GM10266 (cell line): ENCODE data around the gene CREM.

Experiments
- DNase-seq: peaks from one replicate; pipeline ENCODE4 v3.0.0; 2012; ENCODE audit errors: extremely low spot score
- CTCF ChIP-seq: IDR thresholded peaks from 2 replicates; pipeline ENCODE4 v1.5.1; 2012; ENCODE audit warnings: mild to moderate bottlenecking, low read depth; ENCODE audit not compliant: control insufficient read depth, insufficient read depth; ENCODE audit errors: missing control alignments

CREM gene

GRCh38 chr10:35124540-35124939 lies 2.1 kb upstream of the CREM start:
- DNase-seq, result no peak
- TF ChIP-seq CTCF, result no peak

DNA sequence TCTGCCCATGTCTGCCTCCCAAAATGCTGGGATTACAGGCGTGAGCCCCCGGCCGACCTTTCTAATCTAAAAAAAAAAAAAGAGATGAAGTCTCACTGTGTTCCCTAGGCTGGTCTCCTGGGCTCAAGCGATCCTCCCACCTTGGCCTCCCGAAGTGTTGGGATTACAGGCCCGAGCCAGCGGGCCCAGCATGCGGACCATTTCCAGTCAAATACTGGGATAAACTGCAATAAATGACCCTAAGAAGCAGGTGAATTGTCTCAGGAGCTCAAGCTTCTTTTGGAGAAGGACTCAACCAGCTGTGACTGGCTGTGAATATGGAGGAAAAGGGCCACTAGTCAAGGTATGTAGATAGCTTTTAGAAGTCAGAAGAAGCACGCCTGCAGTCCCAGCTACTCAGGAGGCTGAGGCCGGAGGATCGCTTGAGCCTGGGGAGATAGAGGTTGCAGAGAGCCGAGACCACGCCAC lies 550 bp upstream of the CREM start:
- TF ChIP-seq CTCF, result no peak
- DNase-seq, result no peak

GRCh38 chr10:35127289-35127891 lies 744 bp downstream of the CREM start:
- no peak for DNase-seq
- no peak for TF ChIP-seq CTCF

- TF ChIP-seq CTCF, result no peak
- no peak for DNase-seq
Observed at GRCh38 chr10:35129185-35129674, 2.6 kb downstream of the CREM start.

GRCh38 chr10:35130663-35131062 lies 4.0 kb downstream of the CREM start:
- DNase-seq, result no peak
- no peak for TF ChIP-seq CTCF

- no peak for DNase-seq
- TF ChIP-seq CTCF, result no peak
Observed at GRCh38 chr10:35132727-35133126, 6.1 kb downstream of the CREM start.

GRCh38 chr10:35133586-35133985 lies 6.9 kb downstream of the CREM start:
- DNase-seq, result no peak
- no peak for TF ChIP-seq CTCF
